Suppressor macrophage treated with lipopolysaccharide for 4 hours (primary cell): ENCODE data around the gene IGF2R.

Experiments
- DNase-seq: peaks from one replicate; pipeline ENCODE4 v3.0.0-alpha.2; 2020

The IGF2R gene

GRCh38 chr6:160156842-160157241 is 188.0 kb downstream of the IGF2R start:
- DNase-seq, result no peak

DNA sequence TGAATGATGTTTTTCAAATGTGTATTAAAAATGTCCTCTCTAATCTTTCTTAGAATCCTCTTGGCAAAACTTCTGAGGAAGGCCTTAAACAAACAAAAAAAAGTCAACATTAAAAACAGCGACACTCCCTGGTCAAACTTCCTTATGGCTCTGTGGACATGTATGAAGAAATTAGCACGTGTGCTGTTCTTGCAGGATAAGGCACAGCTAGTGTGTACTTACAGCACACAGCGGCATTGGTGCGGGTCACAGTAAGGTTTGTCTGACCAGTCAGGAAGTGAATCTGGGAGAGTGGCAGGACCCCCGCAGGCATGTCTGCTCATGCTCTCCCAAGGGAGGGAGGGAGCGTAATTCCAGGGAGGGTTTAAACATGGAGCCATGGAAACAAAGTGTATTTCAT is 191.6 kb downstream of the IGF2R start:
- DNase-seq, result no peak
